ENCODE data around the gene PSEN1.

- TF ChIP-seq CTCF (IDR thresholded peaks at IDR 0.05) (no peak), POLR2A (IDR thresholded peaks at IDR 0.05) (no peak)
Observed at GRCh38 chr14:73170686-73171085, 34.4 kb downstream of the PSEN1 start.
